Renal cortex interstitium (tissue), 15 donors: ENCODE results near the gene SAXO2. TPM values are rescaled to one million over a fixed set of nuclear protein-coding genes. Genes with fewer than 3 reads are reported as not detected.
"Not testable (repeated sequence)": the region's sequence is repeated elsewhere in the genome, so short reads cannot be mapped to it uniquely, and the experiment has no call there.

ENCODE experiments used
- DNase-seq, 11 donors: peaks; one replicate each; pipeline ENCODE4 v3.0.0-alpha.2; 2013; ENCODE audit warnings: low read depth in 9 of 11, low spot score in 4 of 11; ENCODE audit errors: extremely low read depth in 1 of 11
- long read RNA-seq, 16 experiments: transcript quantifications; one replicate each; lab custom pipeline, GENCODE V29; 2026
- polyA plus RNA-seq, 3 donors: library from polyadenylated mRNA; unstranded; fragments of 120-200 nt; gene quantifications; one replicate each; pipeline ENCODE4 v1.2.1, GENCODE V29; 2013; ENCODE audit not compliant: insufficient read length in 3 of 3

Gene SAXO2
- polyA plus RNA-seq = 1 to 10 TPM; 3.4 to 9.3 (median 6.2) TPM
- long read RNA-seq, donor 1, partial matches to known transcripts = 0 of 1 reads
- long read RNA-seq, donor 1, other reads (novel, unspliced or antisense) = 0 of 1 reads
- long read RNA-seq, donor 2 = 0 reads
- long read RNA-seq, donor 3 = 0 reads
- long read RNA-seq, donor 4 = 0 reads
- long read RNA-seq, donor 5 = 0 reads
- long read RNA-seq, donor 6, partial matches to known transcripts = 0 of 1 reads
- long read RNA-seq, donor 6, other reads (novel, unspliced or antisense) = 0 of 1 reads
- long read RNA-seq, donor 7, partial matches to known transcripts = 0 of 1 reads
- long read RNA-seq, donor 7, other reads (novel, unspliced or antisense) = 0 of 1 reads
- long read RNA-seq, donor 8 = 0 reads
- long read RNA-seq, donor 9 = 0 reads
- long read RNA-seq, donor 10, partial matches to known transcripts = 0 of 1 reads
- long read RNA-seq, donor 10, other reads (novel, unspliced or antisense) = 0 of 1 reads
- long read RNA-seq, donor 11 = 0 reads
- long read RNA-seq, donor 12 = 0 reads
- long read RNA-seq, donor 13 = 0 reads
- long read RNA-seq, donor 14, partial matches to known transcripts = 0 of 1 reads
- long read RNA-seq, donor 14, other reads (novel, unspliced or antisense) = 0 of 1 reads
- long read RNA-seq, donor 15, partial matches to known transcripts = 0 of 1 reads
- long read RNA-seq, donor 15, other reads (novel, unspliced or antisense) = 0 of 1 reads
- long read RNA-seq, donor 16 = 0 reads

DNA sequence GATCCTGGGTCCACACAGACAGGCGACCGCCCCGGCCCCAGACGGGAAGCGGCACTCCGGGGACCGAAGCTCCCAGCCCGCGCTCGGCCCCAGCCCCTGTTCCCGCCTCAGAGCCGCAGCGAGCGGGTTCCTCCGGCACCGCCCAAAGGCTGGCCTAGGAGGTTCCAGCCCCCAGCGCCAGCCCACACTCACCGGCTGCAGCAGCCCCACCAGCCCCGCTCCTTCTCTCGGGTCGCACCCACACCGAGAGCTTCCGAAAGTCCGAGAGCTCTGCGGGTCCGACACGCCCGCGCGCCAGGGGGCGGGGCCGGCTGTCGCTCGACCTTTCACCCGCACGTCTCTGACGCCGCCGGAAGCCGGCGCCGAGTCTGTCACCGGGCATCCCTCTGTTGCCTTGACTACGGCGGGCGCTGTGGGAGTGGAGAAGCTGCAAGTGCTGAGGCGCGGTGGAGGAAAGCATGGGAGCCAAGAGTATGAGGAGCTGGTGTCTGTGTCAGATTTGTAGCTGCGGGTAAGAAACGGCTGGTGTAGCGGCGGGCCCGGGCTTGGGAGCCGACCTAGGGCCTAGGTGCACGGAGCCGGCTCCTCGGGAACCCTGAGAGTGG is at the start of gene SAXO2, which contains the start of gene EFL1:
Gene SAXO2 (plus strand): TSS at position 397 of the 605 bp plus-strand sequence. CDS start 62 bp downstream, at position 459.
Gene EFL1 (minus strand): TSS at position 313 of the 605 bp plus-strand sequence. CDS start 956 bp downstream, outside the sequence.
- peak; percentile 59 to 89 (median 83) for DNase-seq

DNA sequence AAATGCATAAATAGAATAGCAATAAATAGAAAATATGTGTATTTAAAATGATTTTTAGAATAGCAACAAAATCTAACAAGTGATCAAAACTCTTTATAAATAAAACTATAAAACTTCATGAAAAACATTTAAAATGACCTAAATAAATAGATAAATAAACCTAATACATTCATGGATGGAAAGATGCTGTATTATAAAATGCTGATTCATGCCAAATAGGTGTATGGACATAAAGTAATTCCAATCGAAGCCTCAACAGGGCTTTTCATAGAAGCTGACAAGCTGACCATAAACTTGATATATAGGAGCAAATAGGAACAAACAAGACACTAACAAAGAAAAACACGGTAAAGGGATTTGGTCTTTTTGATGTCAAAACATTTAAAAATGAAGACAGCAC is 46.5 kb upstream of the SAXO2 start:
- not testable (repeated sequence) for DNase-seq

GRCh38 chr15:82221535-82221934 is 41.1 kb upstream of the SAXO2 start:
- not testable (repeated sequence) for DNase-seq

GRCh38 chr15:82228750-82229149 is 33.9 kb upstream of the SAXO2 start:
- no peak for DNase-seq

- DNase-seq = no peak
Observed at GRCh38 chr15:82231233-82231632, 31.4 kb upstream of the SAXO2 start.

GRCh38 chr15:82231842-82232241 is 30.8 kb upstream of the SAXO2 start:
- no peak for DNase-seq

DNA sequence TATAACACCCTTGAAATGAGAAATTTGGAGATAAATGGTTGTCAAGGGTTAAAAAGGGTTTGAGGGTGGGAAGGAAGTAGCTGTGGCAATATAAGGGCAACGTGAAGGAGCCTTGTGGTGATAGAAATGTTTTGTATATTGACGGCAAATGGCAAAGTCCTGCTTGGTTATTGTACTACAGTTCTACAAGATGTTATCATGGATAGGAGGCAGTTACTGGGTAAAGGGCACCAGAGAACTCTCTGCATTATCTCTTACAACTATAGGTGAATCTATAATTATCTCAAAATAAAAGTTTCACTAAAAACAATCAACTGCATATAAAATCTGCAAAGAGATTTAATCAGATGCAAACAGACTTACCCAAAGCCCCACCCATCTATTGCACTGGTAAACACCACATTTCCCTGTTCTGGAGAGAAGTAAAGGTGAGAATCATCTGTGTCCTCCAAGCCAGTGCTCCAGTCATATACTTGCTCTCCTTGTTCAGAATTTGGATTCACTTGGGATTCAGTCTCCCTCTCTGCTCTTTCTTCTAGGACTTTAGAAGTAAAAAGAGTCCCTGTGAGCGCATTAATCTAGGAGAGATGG is 24.6 kb upstream of the SAXO2 start:
- DNase-seq = not testable (repeated sequence)

GRCh38 chr15:82239685-82240391 is 22.8 kb upstream of the SAXO2 start:
- DNase-seq = no peak

GRCh38 chr15:82241836-82242499 is 20.6 kb upstream of the SAXO2 start:
- not testable (repeated sequence) for DNase-seq

DNA sequence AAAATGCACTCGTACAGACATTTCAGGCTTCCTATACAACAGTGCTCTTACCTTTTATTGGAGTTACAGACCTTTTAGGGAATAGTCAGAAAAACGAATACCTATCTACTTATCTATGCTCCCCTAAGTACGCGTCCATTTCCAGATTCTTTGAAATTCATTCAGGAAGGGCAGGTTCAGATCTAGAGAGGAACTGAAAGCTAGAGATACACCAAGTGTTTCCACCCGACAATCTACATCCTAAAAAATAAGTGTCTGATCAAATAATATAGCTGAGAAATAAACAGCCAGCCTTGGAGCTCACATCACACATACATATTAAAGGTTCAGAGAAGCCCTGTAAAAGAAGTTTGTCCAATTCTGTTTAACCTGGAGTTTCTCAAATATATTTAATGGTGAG is 19.0 kb upstream of the SAXO2 start:
- DNase-seq = not testable (repeated sequence)

DNA sequence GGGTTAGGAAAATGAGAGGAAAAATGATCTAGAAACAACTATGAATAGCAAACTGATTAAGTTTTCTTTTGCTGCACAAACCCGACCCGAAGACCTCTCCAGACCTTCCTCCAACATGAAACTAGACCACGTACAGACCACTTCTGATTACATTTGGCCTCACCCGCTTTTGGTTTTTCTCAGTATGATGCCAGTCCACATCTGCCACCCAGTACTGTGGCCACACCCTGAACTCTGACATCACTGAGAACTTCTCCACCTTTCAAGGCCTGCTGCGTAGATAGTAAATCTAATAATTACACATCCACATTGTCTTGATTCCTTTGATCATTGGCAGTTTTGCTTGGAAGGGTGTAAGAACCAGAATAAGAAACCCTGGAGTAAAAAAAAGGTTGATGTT is 16.7 kb upstream of the SAXO2 start:
- not testable (repeated sequence) for DNase-seq

GRCh38 chr15:82248261-82248660 is 14.4 kb upstream of the SAXO2 start:
- not testable (repeated sequence) for DNase-seq

GRCh38 chr15:82261566-82262421 is 824 bp upstream of the SAXO2 start:
- DNase-seq = peak in 2 of 11 donors; percentile 13 to 15

- no peak for DNase-seq
Observed at GRCh38 chr15:82263350-82263749, 732 bp downstream of the SAXO2 start.

- DNase-seq = not testable (repeated sequence)
Observed at GRCh38 chr15:82267137-82267536, 4.5 kb downstream of the SAXO2 start.

DNA sequence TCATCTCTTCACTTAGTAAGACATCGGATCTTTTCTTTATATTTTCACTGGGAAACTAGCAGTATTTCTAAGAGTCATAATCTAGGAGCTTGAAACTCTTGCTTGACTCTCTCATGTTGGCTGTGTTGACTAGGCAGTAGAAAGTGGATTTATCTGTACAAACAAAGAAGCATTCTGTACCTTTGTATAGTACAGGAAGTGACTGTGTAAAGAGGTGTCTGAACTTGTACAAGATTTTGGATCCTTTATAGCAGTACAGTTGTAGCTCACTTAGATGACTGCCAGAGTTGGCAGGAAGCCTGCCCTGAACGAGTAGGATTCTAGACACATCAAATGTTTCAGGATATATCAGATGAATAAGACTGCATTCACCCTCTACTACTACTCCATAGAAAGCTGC is 5.8 kb downstream of the SAXO2 start:
- DNase-seq = not testable (repeated sequence)

DNA sequence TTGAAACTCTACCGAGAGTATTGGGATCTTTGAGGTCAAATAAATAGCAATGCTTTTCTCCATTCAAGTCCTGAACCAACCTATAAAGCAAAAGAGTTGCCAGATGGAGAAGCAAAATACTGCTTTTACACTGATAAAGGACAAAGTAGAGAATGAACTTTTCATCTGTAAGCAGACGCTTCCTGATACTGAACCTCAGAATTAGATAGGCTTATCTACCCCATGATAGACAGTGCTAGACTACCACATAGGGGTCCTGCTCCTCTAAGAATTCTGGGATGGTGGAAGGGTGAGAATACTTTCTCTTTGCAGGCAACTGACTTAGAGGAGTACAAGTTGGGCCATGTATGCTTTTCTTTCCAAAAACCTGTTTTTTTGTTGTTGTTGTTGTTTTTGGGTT is 9.5 kb downstream of the SAXO2 start:
- DNase-seq = no peak
